ENCODE measurements around the gene FGF14.

FGF14 gene

GRCh38 chr13:102197193-102197592 lies 204.7 kb downstream of the FGF14 start:
- ATAC-seq (ENCODE audit: low read depth) = peak; percentile 73
- Histone ChIP-seq H3K36me3 (ENCODE audit: low read depth) (no peaks in the 10 kb centered on the region), H3K27ac (ENCODE audit: poor library complexity, severe bottlenecking) (peak overlapping the region; percentile 77), H3K4me1 (ENCODE audit: insufficient read depth, poor library complexity, severe bottlenecking) (peaks cover 34% of the 10 kb centered on the region), H3K27me3 (ENCODE audit: insufficient read depth, poor library complexity, severe bottlenecking) (no peaks in the 10 kb centered on the region), H3K4me3 (ENCODE audit: severe bottlenecking) (no peak overlapping the region), H3K9me3 (ENCODE audit: severe bottlenecking) (no peaks in the 10 kb centered on the region)
- no peak for DNase-seq (ENCODE audit: low spot score)
- peak; percentile 60 for TF ChIP-seq CTCF (IDR thresholded peaks at IDR 0.05; ENCODE audit: poor library complexity, severe bottlenecking)

GRCh38 chr13:102195566-102196462 lies 206.0 kb downstream of the FGF14 start:
- Histone ChIP-seq H3K4me3 (ENCODE audit: severe bottlenecking) (no peak overlapping the region), H3K27ac (ENCODE audit: poor library complexity, severe bottlenecking) (peak overlapping the region; percentile 77), H3K27me3 (ENCODE audit: insufficient read depth, poor library complexity, severe bottlenecking) (no peaks in the 10 kb centered on the region), H3K4me1 (ENCODE audit: insufficient read depth, poor library complexity, severe bottlenecking) (peaks cover 48% of the 10 kb centered on the region), H3K9me3 (ENCODE audit: severe bottlenecking) (no peaks in the 10 kb centered on the region), H3K36me3 (ENCODE audit: low read depth) (no peaks in the 10 kb centered on the region)
- TF ChIP-seq CTCF (IDR thresholded peaks at IDR 0.05; ENCODE audit: poor library complexity, severe bottlenecking) = no peak
- DNase-seq (ENCODE audit: low spot score) (no peak), ATAC-seq (ENCODE audit: low read depth) (peak; percentile 32; the same call in 2 of the 3 replicates)

- no peaks in the 10 kb centered on the region for H3K36me3 ChIP-seq (ENCODE audit: low read depth)
- no peaks in the 10 kb centered on the region for H3K9me3 ChIP-seq (ENCODE audit: severe bottlenecking)
- H3K4me3 ChIP-seq (ENCODE audit: severe bottlenecking) = no peak overlapping the region
- H3K4me1 ChIP-seq (ENCODE audit: insufficient read depth, poor library complexity, severe bottlenecking) = peaks cover 37% of the 10 kb centered on the region
- no peaks in the 10 kb centered on the region for H3K27me3 ChIP-seq (ENCODE audit: insufficient read depth, poor library complexity, severe bottlenecking)
- ATAC-seq (ENCODE audit: low read depth) = no peak
- H3K27ac ChIP-seq (ENCODE audit: poor library complexity, severe bottlenecking) = peak overlapping the region; percentile 76
- no peak for DNase-seq (ENCODE audit: low spot score)
- TF ChIP-seq CTCF (IDR thresholded peaks at IDR 0.05; ENCODE audit: poor library complexity, severe bottlenecking) = no peak
Measured at GRCh38 chr13:102192858-102193257, 209.0 kb downstream of the FGF14 start.

- Histone ChIP-seq H3K4me3 (ENCODE audit: severe bottlenecking) (no peak overlapping the region), H3K36me3 (ENCODE audit: low read depth) (no peaks in the 10 kb centered on the region), H3K27me3 (ENCODE audit: insufficient read depth, poor library complexity, severe bottlenecking) (no peaks in the 10 kb centered on the region), H3K9me3 (ENCODE audit: severe bottlenecking) (no peaks in the 10 kb centered on the region), H3K27ac (ENCODE audit: poor library complexity, severe bottlenecking) (peak overlapping the region; percentile 76), H3K4me1 (ENCODE audit: insufficient read depth, poor library complexity, severe bottlenecking) (peaks cover 37% of the 10 kb centered on the region)
- peak; percentile 84 for ATAC-seq (ENCODE audit: low read depth)
- DNase-seq (ENCODE audit: low spot score) = no peak
- no peak for TF ChIP-seq CTCF (IDR thresholded peaks at IDR 0.05; ENCODE audit: poor library complexity, severe bottlenecking)
Measured at GRCh38 chr13:102191951-102192502, 209.8 kb downstream of the FGF14 start.
